ENCODE measurements around the gene PDE4B. TPM values are rescaled to one million over a fixed set of nuclear protein-coding genes. Genes with fewer than 3 reads are reported as not detected.

Gene PDE4B
- total RNA-seq, 3 donors from 2014 or later = 8.0 to 207 (median 54.4) TPM

- TF ChIP-seq CTCF (IDR thresholded peaks at IDR 0.05) (no peak), POLR2AphosphoS5 (IDR thresholded peaks at IDR 0.05) (no peak), POLR2A (IDR thresholded peaks at IDR 0.05) (no peak)
- no peaks in the 10 kb centered on the region for H3K36me3 ChIP-seq
- H3K4me3 ChIP-seq = no peak overlapping the region
- no peaks in the 10 kb centered on the region for H3K4me1 ChIP-seq
- H3K27me3 ChIP-seq = no peaks in the 10 kb centered on the region
- intact Hi-C loops (cut with DNase I; ENCODE audit: low total_unique reads) = no loop called here
- H3K9me3 ChIP-seq = no peaks in the 10 kb centered on the region
- no peak for DNase-seq (ENCODE audit: low spot score in 2 of 2)
- H3K27ac ChIP-seq = no peak overlapping the region
Measured at GRCh38 chr1:65758128-65758527, 34.6 kb upstream of the PDE4B start.

- Histone ChIP-seq H3K4me1 (no peaks in the 10 kb centered on the region), H3K36me3 (no peaks in the 10 kb centered on the region), H3K27ac (no peak overlapping the region), H3K4me3 (no peak overlapping the region), H3K27me3 (no peaks in the 10 kb centered on the region), H3K9me3 (no peaks in the 10 kb centered on the region)
- intact Hi-C loops (cut with DNase I; ENCODE audit: low total_unique reads) = no loop called here
- TF ChIP-seq POLR2AphosphoS5 (IDR thresholded peaks at IDR 0.05) = no peak
- no peak for TF ChIP-seq POLR2A (IDR thresholded peaks at IDR 0.05)
- TF ChIP-seq CTCF (IDR thresholded peaks at IDR 0.05) = no peak
- DNase-seq (ENCODE audit: low spot score in 2 of 2) = no peak
Measured at GRCh38 chr1:65759516-65759915, 33.2 kb upstream of the PDE4B start.

- Histone ChIP-seq H3K27me3 (no peaks in the 10 kb centered on the region), H3K27ac (no peak overlapping the region), H3K9me3 (no peaks in the 10 kb centered on the region), H3K4me3 (no peak overlapping the region), H3K36me3 (no peaks in the 10 kb centered on the region), H3K4me1 (no peaks in the 10 kb centered on the region)
- TF ChIP-seq CTCF (IDR thresholded peaks at IDR 0.05) (no peak), POLR2A (IDR thresholded peaks at IDR 0.05) (no peak), POLR2AphosphoS5 (IDR thresholded peaks at IDR 0.05) (no peak)
- no peak for DNase-seq (ENCODE audit: low spot score in 2 of 2)
- intact Hi-C loops (cut with DNase I; ENCODE audit: low total_unique reads) = no loop called here
Measured at GRCh38 chr1:65762081-65762862, 30.4 kb upstream of the PDE4B start.

- TF ChIP-seq POLR2A (IDR thresholded peaks at IDR 0.05) = no peak
- no peak for TF ChIP-seq POLR2AphosphoS5 (IDR thresholded peaks at IDR 0.05)
- no peak for TF ChIP-seq CTCF (IDR thresholded peaks at IDR 0.05)
- Histone ChIP-seq H3K4me1 (no peaks in the 10 kb centered on the region), H3K4me3 (no peak overlapping the region), H3K36me3 (no peaks in the 10 kb centered on the region), H3K27me3 (no peaks in the 10 kb centered on the region), H3K27ac (no peak overlapping the region), H3K9me3 (no peaks in the 10 kb centered on the region)
- no peak for DNase-seq (ENCODE audit: low spot score in 2 of 2)
- intact Hi-C loops (cut with DNase I; ENCODE audit: low total_unique reads) = no loop called here
Measured at GRCh38 chr1:65764052-65764451, 28.6 kb upstream of the PDE4B start.

GRCh38 chr1:65765631-65766030 lies 27.1 kb upstream of the PDE4B start:
- no peaks in the 10 kb centered on the region for H3K4me1 ChIP-seq
- TF ChIP-seq POLR2A (IDR thresholded peaks at IDR 0.05) (no peak), POLR2AphosphoS5 (IDR thresholded peaks at IDR 0.05) (no peak), CTCF (IDR thresholded peaks at IDR 0.05) (no peak)

More at GRCh38 chr1:65765631-65766030, 27.1 kb upstream of the PDE4B start:
- no peaks in the 10 kb centered on the region for H3K36me3 ChIP-seq
- DNase-seq (ENCODE audit: low spot score in 2 of 2) = no peak
- no peaks in the 10 kb centered on the region for H3K9me3 ChIP-seq
- H3K4me3 ChIP-seq = no peak overlapping the region
- H3K27ac ChIP-seq = no peak overlapping the region
- intact Hi-C loops (cut with DNase I; ENCODE audit: low total_unique reads) = no loop called here
- H3K27me3 ChIP-seq = no peaks in the 10 kb centered on the region
